Mucosa of descending colon (tissue), 3 donors: Measurements from ENCODE around the gene CCDC141. TPM values are rescaled to one million over a fixed set of nuclear protein-coding genes. Genes with fewer than 3 reads are reported as not detected.
"Not testable (repeated sequence)": the region's sequence is repeated elsewhere in the genome, so short reads cannot be mapped to it uniquely, and the experiment has no call there.

Source experiments
- ATAC-seq: fragments of 200-7000 bp; cut with Tn5 transposase; one replicate; pipeline ENCODE4 v1.9.1; 2020; ENCODE audit warnings: mild to moderate bottlenecking, moderate library complexity
- DNase-seq, 3 donors: peaks; one replicate each; pipeline ENCODE4 v3.0.0-alpha.2; 2020
- H3K36me3 ChIP-seq: fragments of 200-600 bp; one replicate; pipeline ENCODE4 v1.8.0; 2021; ENCODE audit warnings: low read depth, mild to moderate bottlenecking
- H3K4me1 ChIP-seq: fragments of 200-600 bp; one replicate; pipeline ENCODE4 v1.8.0; 2021; ENCODE audit warnings: low read depth, mild to moderate bottlenecking
- H3K4me3 ChIP-seq: fragments of 200-600 bp; one replicate; pipeline ENCODE4 v1.8.0; 2021; ENCODE audit warnings: mild to moderate bottlenecking
- H3K9me3 ChIP-seq: fragments of 200-600 bp; one replicate; pipeline ENCODE4 v1.8.0; 2021; ENCODE audit warnings: mild to moderate bottlenecking
- intact Hi-C, 2 donors: fragments of 100-400 bp; cut with DNase I in 1 of 2; cut with micrococcal nuclease in 1 of 2; formaldehyde crosslinking; loops; one replicate each; pipeline versions ENCODE4 v1.11.0 to v1.11.1; 2022; cut with DNase I, micrococcal nuclease
- total RNA-seq, 3 donors: library from RNA; stranded (reverse); fragmentation: NEBNext Ultra II Directional in 2 of 3; extraction: Animal tissue kit (Norgen Biotek cat#: 25700) in 2 of 3; gene quantifications; one replicate each; pipeline versions ENCODE4 v1.2.1 to v1.2.4, GENCODE V29; 2021 to 2023
- TF ChIP-seq, protein P1 (sequence below): fragments of 200-600 bp; IDR thresholded peaks from one replicate; pipeline ENCODE4 v1.8.0; 2022; ENCODE audit warnings: antibody characterized with exemption, mild to moderate bottlenecking
- donor health status: DM: no; HTN: no; CAD: no; lungs with moderate emphysema.
- donor health status: DM: no; HTN: no; CAD: no.
- donor health status: DM: no; HTN: yes; CAD: no.

Gene CCDC141
- total RNA-seq, 3 donors from 2014 or later = 1.5 to 7.4 (median 1.8) TPM

DNA sequence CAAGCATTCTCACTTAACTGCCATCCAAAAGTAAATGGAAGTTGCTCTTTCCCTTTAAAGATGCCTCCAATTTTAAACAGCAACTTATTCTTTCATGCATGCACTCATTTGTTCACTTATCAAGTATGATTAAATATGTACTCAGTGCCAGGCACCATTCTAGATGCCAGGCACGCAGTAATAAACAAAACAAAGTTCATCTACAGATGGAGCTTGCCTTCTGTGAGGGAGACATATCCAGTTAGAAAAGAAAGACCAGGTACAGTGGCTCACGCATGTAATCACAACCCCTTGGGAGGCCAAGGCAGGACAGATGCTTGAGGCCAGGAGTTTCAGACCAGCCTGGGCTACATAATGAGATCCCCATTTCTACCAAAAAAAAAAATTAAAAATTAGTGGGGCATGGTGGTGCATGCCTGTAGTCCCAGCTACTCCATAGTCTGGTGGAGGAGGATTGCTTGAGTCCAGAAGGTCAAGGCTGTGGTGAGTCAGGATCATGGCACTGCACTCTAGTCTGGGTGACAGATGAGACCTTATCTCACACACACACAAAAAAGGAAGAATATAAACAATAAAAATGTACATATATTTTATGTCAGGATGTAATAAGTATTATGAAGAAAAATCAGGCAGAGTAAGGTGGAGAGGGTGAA lies 19.2 kb upstream of the CCDC141 start:
- ATAC-seq = no peak

DNA sequence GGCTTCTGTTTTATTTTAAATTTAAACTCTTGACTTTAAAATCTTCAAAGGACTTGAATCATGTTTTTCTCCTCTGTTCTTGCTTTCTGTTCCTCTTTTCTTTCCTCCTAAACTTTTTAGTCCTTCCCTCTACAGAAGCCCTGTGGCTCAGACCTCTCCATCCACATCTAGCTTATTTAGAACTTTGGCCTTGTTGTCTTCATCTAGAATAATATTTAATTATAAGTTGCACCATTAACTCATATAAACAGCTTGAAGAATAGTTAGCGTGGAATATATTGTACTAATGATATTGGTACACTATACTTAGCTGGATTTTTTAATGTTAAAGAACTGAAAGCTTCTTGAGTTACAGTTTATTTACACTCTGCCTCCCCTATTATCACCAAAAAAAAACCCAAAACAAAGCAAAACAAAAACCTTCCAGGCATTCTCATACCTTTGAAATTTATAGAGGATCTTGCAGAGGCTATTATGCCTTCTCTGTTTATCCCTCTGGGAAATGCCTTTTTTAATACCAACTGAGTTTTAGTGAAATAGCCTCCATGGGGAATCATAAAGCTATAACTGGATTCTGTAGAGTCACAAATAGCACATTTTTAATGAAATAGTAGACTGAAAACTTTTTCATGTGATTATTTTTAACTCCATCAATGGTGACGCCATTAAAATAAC lies 9.2 kb upstream of the CCDC141 start:
- no peaks in the 10 kb centered on the region for H3K9me3 ChIP-seq
- DNase-seq (no peak), ATAC-seq (no peak)
- no peak overlapping the region for H3K4me3 ChIP-seq
- TF ChIP-seq, protein P1, sequence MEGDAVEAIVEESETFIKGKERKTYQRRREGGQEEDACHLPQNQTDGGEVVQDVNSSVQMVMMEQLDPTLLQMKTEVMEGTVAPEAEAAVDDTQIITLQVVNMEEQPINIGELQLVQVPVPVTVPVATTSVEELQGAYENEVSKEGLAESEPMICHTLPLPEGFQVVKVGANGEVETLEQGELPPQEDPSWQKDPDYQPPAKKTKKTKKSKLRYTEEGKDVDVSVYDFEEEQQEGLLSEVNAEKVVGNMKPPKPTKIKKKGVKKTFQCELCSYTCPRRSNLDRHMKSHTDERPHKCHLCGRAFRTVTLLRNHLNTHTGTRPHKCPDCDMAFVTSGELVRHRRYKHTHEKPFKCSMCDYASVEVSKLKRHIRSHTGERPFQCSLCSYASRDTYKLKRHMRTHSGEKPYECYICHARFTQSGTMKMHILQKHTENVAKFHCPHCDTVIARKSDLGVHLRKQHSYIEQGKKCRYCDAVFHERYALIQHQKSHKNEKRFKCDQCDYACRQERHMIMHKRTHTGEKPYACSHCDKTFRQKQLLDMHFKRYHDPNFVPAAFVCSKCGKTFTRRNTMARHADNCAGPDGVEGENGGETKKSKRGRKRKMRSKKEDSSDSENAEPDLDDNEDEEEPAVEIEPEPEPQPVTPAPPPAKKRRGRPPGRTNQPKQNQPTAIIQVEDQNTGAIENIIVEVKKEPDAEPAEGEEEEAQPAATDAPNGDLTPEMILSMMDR = no peak
- no peaks in the 10 kb centered on the region for H3K36me3 ChIP-seq
- intact Hi-C loops = no loop called here
- no peaks in the 10 kb centered on the region for H3K4me1 ChIP-seq

More for the DNA sequence above, 19.2 kb upstream of the CCDC141 start:
- intact Hi-C loops = no loop called here
- no peak overlapping the region for H3K4me3 ChIP-seq
- H3K4me1 ChIP-seq = no peaks in the 10 kb centered on the region
- no peaks in the 10 kb centered on the region for H3K9me3 ChIP-seq
- no peak for DNase-seq
- TF ChIP-seq, protein P1 = no peak
- H3K36me3 ChIP-seq = no peaks in the 10 kb centered on the region

DNA sequence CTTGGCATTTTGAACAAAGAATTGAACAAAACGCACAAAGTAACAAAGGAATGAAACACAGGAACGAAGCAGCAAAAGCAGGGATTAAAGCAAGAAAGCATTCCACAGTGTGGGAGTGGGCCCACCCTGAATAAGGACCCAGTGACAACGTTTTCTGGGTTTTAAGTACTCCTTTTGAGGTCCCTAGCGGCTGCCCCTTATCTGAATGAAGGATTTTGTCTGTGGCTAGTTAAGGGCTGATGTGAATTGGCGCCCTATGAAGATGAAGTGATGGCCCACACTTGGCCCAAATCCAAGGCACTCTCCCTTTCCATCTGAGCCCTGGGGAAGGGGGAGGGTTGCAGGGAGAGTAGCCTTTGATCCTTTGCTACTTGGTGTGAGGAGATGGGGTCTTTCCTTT lies 7.8 kb upstream of the CCDC141 start:
- H3K4me3 ChIP-seq = no peak overlapping the region
- intact Hi-C loops = no loop called here
- no peaks in the 10 kb centered on the region for H3K9me3 ChIP-seq
- TF ChIP-seq, protein P1 = no peak
- H3K36me3 ChIP-seq = no peaks in the 10 kb centered on the region
- DNase-seq (no peak), ATAC-seq (no peak)
- no peaks in the 10 kb centered on the region for H3K4me1 ChIP-seq

DNA sequence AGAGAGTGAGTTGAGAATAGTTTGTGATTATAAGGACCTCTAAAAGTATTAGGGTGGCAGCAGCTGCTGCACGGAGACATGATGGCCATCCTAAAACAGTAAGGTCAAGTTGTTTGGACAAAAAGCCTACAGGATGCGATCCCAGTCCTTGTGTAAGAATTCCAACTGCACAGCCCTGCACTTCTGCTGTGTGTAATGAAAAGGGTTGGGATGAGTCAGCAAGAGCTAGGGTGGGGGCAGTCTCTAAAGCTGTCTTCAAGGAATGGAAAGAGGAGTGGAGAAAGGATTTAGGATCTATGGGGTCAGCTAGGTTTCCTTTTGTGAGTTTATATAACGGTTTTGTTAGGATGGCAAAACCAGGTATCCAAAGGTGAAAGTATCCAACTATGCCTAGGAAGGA lies 3.6 kb upstream of the CCDC141 start:
- H3K4me1 ChIP-seq, ATAC-seq, intact Hi-C loops, DNase-seq, H3K4me3 ChIP-seq, H3K36me3 ChIP-seq, H3K9me3 ChIP-seq: not testable (repeated sequence)

DNA sequence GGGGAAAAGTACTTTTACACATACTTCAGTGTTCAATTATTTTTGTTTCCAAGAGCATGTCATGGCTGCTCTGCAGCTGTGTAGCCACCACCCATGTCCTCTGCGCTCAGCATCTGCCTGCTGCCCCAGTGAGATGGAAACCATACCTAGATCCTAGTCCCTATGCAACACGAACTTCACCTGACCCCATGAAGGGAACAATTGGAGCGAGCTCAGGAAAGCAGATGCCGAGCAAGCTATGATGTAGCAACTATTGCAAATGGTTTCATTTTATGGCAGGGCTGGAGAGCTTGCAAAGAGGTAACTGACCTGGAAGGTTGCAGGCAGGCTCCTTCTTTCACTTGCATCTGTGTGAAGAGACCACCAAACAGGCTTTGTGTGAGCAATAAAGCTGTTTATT lies 1.3 kb upstream of the CCDC141 start:
- H3K36me3 ChIP-seq = no peaks in the 10 kb centered on the region
- ATAC-seq (no peak), DNase-seq (no peak)
- no peaks in the 10 kb centered on the region for H3K9me3 ChIP-seq
- no peak overlapping the region for H3K4me3 ChIP-seq
- TF ChIP-seq, protein P1 = no peak
- no peaks in the 10 kb centered on the region for H3K4me1 ChIP-seq
- intact Hi-C loops = no loop called here

DNA sequence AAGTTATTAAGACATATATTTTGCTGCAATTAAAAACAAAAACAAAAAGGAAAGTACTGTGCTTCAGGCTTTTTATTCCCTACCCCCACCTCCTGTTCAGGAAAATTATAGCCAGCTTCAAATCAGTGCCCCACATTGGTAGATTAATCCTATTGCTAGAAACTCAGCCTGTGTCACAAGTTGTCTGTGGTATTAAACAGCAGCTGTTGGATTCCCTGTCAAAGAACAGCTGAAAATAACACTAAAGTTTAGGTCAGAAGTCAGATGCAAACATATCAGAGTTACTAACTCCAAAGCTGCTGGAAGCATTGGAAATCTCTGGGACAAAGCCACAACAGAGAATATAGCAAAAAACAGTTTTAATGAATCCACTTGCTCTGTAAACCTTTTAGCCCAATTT lies 818 bp upstream of the CCDC141 start:
- TF ChIP-seq, protein P1 = no peak
- Histone ChIP-seq H3K36me3 (no peaks in the 10 kb centered on the region), H3K4me1 (no peaks in the 10 kb centered on the region), H3K9me3 (no peaks in the 10 kb centered on the region), H3K4me3 (no peak overlapping the region)
- DNase-seq = no peak
- intact Hi-C loops = no loop called here
- ATAC-seq = no peak
